ENCODE results near the gene CCDC8.
"Not testable (repeated sequence)": the region's sequence is repeated elsewhere in the genome, so short reads cannot be mapped to it uniquely, and the experiment has no call there.

CCDC8 gene

GRCh38 chr19:46448601-46449000 lies 35.2 kb upstream of the CCDC8 start:
- Histone ChIP-seq H3K36me3 (ENCODE audit: control insufficient read depth, insufficient read depth, low read length) (no peaks in the 10 kb centered on the region), H3K27me3 (replicated peaks; ENCODE audit: control insufficient read depth, insufficient read depth, low read length) (no peaks in the 10 kb centered on the region), H3K4me3 (replicated peaks; ENCODE audit: low read depth, low read length) (no peak overlapping the region)
- no peak for DNase-seq (ENCODE audit: extremely low read depth, insufficient read length)
- TF ChIP-seq, protein P1, sequence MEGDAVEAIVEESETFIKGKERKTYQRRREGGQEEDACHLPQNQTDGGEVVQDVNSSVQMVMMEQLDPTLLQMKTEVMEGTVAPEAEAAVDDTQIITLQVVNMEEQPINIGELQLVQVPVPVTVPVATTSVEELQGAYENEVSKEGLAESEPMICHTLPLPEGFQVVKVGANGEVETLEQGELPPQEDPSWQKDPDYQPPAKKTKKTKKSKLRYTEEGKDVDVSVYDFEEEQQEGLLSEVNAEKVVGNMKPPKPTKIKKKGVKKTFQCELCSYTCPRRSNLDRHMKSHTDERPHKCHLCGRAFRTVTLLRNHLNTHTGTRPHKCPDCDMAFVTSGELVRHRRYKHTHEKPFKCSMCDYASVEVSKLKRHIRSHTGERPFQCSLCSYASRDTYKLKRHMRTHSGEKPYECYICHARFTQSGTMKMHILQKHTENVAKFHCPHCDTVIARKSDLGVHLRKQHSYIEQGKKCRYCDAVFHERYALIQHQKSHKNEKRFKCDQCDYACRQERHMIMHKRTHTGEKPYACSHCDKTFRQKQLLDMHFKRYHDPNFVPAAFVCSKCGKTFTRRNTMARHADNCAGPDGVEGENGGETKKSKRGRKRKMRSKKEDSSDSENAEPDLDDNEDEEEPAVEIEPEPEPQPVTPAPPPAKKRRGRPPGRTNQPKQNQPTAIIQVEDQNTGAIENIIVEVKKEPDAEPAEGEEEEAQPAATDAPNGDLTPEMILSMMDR (IDR thresholded peaks at IDR 0.05; ENCODE audit: insufficient read depth, low read length, poor library complexity, severe bottlenecking), result no peak

GRCh38 chr19:46447824-46448223 lies 34.5 kb upstream of the CCDC8 start:
- DNase-seq (ENCODE audit: extremely low read depth, insufficient read length), result no peak
- TF ChIP-seq, protein P1 (IDR thresholded peaks at IDR 0.05; ENCODE audit: insufficient read depth, low read length, poor library complexity, severe bottlenecking), result no peak
- Histone ChIP-seq H3K36me3 (ENCODE audit: control insufficient read depth, insufficient read depth, low read length) (no peaks in the 10 kb centered on the region), H3K27me3 (replicated peaks; ENCODE audit: control insufficient read depth, insufficient read depth, low read length) (no peaks in the 10 kb centered on the region), H3K4me3 (replicated peaks; ENCODE audit: low read depth, low read length) (no peak overlapping the region)

DNA sequence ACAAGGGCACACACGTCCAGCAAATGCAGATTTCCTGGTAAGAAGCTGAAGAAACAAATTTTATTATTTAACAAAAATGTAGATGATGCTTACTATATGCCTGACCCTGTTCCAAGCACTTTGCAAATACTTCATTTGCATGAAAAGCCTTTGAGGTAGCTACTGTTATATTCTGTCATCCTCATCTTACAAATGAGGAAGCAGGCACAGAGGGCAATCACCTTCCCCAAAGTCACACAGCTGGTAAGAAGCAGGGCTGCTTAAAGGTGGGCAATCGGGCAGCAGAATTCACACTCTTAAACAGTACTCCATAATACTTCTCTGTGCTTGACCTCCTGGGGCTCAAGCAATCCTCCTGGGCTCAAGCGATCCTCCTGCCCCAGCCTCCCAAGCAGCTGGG lies 33.6 kb upstream of the CCDC8 start:
- Histone ChIP-seq H3K4me3 (replicated peaks; ENCODE audit: low read depth, low read length) (no peak overlapping the region), H3K27me3 (replicated peaks; ENCODE audit: control insufficient read depth, insufficient read depth, low read length) (no peaks in the 10 kb centered on the region), H3K36me3 (ENCODE audit: control insufficient read depth, insufficient read depth, low read length) (no peaks in the 10 kb centered on the region)
- DNase-seq (ENCODE audit: extremely low read depth, insufficient read length), result no peak
- TF ChIP-seq, protein P1 (IDR thresholded peaks at IDR 0.05; ENCODE audit: insufficient read depth, low read length, poor library complexity, severe bottlenecking), result no peak

- DNase-seq (ENCODE audit: extremely low read depth, insufficient read length), result no peak
- H3K4me3 ChIP-seq (replicated peaks; ENCODE audit: low read depth, low read length), result no peak overlapping the region
- H3K27me3 ChIP-seq (replicated peaks; ENCODE audit: control insufficient read depth, insufficient read depth, low read length), result no peaks in the 10 kb centered on the region
- TF ChIP-seq, protein P1 (IDR thresholded peaks at IDR 0.05; ENCODE audit: insufficient read depth, low read length, poor library complexity, severe bottlenecking), result no peak
- no peaks in the 10 kb centered on the region for H3K36me3 ChIP-seq (ENCODE audit: control insufficient read depth, insufficient read depth, low read length)
These were observed 32.7 kb upstream of the CCDC8 start for GRCh38 chr19:46446021-46446420.

DNA sequence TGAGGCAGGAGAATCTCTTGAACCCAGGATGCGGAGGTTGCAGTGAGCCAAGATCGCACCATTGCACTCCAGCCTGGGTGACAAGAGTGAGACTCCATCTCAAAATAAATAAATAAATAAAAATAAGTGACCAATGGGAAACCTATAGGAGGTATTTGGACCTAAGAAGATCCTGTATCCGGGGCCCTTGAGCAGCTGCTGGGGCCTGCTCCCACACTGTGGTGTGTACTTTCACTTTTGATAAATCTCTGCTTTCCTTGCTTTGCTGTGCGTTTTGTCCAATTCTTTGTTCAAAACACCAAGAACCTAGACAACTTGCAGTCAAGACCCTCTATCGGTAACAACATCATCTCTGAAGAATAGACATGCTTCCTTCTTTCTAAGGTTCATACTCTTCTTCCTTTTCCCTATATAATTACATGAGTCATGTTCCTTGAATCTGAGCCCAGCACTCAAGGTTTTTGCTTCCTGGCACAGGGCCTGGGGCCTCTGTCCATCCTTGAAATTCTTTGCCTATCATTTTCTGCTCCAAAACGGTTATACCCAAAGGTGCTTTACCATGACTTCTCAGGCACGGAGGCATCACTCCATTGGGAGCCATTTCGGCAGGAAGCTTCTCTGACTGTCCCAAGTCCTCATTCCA lies 29.6 kb upstream of the CCDC8 start:
- no peak for DNase-seq (ENCODE audit: extremely low read depth, insufficient read length)
- TF ChIP-seq, protein P1 (IDR thresholded peaks at IDR 0.05; ENCODE audit: insufficient read depth, low read length, poor library complexity, severe bottlenecking), result no peak
- Histone ChIP-seq H3K4me3 (replicated peaks; ENCODE audit: low read depth, low read length) (no peak overlapping the region), H3K27me3 (replicated peaks; ENCODE audit: control insufficient read depth, insufficient read depth, low read length) (no peaks in the 10 kb centered on the region), H3K36me3 (ENCODE audit: control insufficient read depth, insufficient read depth, low read length) (no peaks in the 10 kb centered on the region)

GRCh38 chr19:46441866-46442265 lies 28.5 kb upstream of the CCDC8 start:
- no peak for DNase-seq (ENCODE audit: extremely low read depth, insufficient read length)
- no peaks in the 10 kb centered on the region for H3K27me3 ChIP-seq (replicated peaks; ENCODE audit: control insufficient read depth, insufficient read depth, low read length)
- H3K36me3 ChIP-seq (ENCODE audit: control insufficient read depth, insufficient read depth, low read length), result no peaks in the 10 kb centered on the region
- TF ChIP-seq, protein P1 (IDR thresholded peaks at IDR 0.05; ENCODE audit: insufficient read depth, low read length, poor library complexity, severe bottlenecking), result no peak
- H3K4me3 ChIP-seq (replicated peaks; ENCODE audit: low read depth, low read length), result no peak overlapping the region

GRCh38 chr19:46435689-46436088 lies 22.3 kb upstream of the CCDC8 start:
- H3K4me3 ChIP-seq (replicated peaks; ENCODE audit: low read depth, low read length); H3K27me3 ChIP-seq (replicated peaks; ENCODE audit: control insufficient read depth, insufficient read depth, low read length); H3K36me3 ChIP-seq (ENCODE audit: control insufficient read depth, insufficient read depth, low read length); DNase-seq (ENCODE audit: extremely low read depth, insufficient read length): not testable (repeated sequence)

Measured in GM06990 (cell line).